K562 treated with DMSO at 1 percent for 48 hours (cell line): ENCODE results near the gene DVL3. TPM values are rescaled to one million over a fixed set of nuclear protein-coding genes. Genes with fewer than 3 reads are reported as not detected.

Experiments used
- total RNA-seq: library from RNA; unstranded; fragments of 300-600 nt; gene quantifications from 2 replicates; pipeline ENCODE4 v1.2.3, GENCODE V29; 2022; ENCODE audit warnings: low replicate concordance; ENCODE audit errors: extremely low read depth

DVL3 gene
- not detected in 2 replicates for total RNA-seq

DNA sequence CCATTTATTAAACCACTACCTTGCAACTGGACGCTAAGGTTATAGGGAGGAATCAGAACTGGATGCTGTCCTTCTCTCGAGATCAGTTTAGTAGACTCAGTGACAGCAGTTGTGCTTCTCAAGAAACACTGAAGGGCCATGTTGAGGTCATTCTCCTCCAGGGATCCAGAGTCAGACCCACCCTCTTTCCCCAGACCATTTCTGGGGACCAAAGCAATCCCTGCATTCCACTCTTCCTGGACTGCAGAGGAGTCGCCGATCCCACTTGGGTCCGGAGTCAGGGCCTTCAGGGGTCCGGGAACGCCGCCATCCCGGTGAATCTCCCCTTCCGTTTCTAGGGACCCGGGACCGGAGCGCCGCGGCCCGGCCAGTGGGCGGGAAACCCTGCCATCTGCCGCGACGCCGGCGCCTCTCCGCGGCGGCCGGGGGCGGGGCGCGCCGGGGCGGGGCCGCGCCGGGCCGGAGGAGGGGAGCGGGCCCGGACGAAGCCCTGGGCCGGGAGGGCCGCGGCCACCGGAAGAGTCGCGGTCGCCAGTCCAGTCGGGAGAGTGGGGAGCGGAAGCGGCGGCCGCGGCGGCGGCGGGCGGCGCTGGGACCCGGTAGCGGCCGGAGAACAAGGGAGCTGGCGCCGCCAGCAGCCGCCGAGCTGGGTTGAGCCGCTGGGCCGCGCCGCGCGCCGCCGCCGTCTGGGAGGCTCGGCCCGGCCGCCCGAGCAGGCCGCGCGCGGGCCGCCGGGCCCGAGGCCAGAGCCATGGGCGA is at the start of gene DVL3:
DVL3 (plus strand) TSS at position 493 of the 759 bp plus-strand sequence; CDS start at position 752, 259 bp downstream.

DNA sequence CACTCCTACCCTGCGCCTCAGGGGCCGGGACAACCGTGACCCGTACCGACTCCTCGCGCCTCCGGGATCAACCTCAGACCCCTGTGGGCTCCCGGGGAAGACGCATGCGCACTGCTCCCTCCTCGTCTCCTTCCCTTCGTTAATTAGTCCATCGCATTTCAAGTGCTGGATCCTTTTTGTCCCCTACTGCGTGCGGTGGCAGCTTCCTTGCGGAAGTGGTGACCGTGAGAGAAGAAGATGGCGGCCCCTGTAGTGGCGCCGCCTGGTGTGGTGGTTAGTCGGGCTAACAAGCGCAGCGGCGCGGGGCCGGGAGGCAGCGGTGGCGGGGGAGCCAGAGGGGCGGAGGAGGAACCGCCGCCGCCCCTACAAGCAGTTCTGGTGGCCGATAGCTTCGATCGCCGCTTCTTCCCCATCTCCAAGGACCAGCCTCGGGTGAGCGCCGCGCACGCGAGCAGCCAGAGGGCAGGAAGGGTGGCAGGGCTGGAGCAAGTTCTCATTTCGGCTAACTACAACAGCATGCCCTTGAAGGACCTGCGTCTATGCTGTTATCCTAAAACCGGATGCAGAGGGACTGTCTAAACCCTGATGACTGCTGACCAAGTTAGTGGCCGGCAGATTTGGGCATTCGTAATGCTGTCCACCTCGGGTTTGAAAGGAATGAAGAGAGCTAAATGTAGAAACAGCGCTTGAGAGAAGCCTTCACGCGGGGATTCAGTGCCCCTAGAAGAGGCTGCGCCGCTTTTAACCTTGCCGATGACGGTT is 19.8 kb upstream of the DVL3 start, which contains the start of gene EIF2B5:
EIF2B5 (plus strand) TSS at position 210 of the 762 bp plus-strand sequence; CDS start at position 238, 28 bp downstream.

DNA sequence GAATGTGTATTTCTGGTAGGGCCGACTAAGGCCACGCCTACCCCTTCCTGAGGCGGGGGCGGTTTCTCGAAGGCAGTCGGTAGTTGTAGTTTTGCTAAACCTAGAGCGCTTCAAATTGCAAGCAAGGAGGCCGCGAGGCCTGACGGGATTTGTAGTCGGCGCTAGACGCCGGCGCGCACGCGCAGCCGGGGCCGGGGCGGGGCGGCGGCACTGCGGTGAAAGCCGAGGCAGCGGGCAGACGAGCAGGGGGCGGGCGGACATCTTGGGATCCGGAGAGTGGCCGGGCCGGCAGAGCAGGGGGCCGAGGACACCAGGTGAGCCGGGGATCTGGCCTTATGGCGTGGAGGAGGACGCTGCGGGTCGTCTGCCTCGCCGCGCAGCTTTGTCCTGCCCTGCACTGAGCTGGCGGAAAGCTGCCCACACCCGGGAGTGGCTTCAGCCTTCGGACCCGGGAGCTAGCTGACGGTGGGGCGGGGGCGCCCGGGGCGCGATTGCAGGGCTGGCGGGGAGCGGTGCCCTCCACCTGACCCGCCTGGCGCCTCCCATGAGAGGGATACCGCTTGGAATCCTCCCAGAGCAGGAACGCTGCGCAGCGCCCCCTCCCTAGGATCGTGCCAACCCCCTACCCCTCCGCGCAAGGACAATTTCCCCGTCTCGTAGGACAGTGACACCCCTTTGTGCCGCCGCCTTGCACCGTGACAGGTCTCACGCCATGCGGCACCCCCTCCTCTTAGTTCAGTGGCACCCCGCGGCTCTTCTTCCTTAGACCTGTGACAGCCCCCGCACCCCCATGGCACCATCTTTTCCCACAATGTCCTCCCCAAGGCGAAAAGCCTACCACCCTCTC is 19.7 kb downstream of the DVL3 start, which contains the start of gene AP2M1:
AP2M1 (plus strand) TSS at position 210 of the 847 bp plus-strand sequence. CDS start 2,139 bp downstream, outside the sequence.

DNA sequence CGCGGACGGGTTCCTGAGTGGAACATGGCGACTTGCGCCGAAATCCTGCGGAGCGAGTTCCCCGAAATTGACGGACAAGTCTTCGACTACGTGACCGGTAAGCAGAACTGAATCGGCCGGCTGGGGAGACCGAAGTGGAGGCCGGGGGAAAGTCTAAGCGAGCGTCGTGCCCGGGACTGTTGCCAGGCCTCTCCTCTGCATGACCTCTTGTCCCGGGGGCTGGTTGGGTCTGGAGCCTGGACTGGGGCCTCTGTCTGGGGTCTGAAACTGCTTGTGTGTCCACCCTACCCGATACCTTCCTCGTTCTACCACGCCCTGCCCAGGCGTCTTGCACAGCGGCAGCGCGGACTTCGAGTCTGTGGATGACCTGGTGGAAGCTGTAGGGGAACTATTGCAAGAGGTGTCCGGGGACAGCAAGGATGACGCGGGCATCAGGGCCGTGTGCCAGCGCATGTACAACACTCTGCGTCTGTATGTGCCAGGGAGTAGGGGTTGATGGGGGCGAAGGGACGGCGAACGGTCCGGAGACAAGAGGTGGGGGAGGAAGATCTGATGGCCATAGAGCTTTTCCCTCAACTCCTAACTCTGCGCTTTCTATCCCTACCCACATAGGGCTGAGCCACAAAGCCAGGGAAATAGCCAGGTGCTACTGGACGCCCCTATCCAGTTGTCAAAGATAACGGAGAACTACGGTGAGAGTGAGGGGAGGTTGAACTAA is 31.2 kb downstream of the DVL3 start, which contains the start of gene ABCF3:
ABCF3 (plus strand) TSS at position 16 of the 718 bp plus-strand sequence; CDS start at position 25, 9 bp downstream.

Other genes starting within 250 kb of the DVL3 start
- gene ABCC5, start 137.5 kb upstream of the DVL3 start, total RNA-seq = not detected in 2 replicates
- gene HTR3D, start 123.6 kb upstream of the DVL3 start, total RNA-seq = not detected in 2 replicates
- not detected in 2 replicates for gene HTR3C, start 102.3 kb upstream of the DVL3 start, total RNA-seq
- gene HTR3E, start 58.3 kb upstream of the DVL3 start, total RNA-seq = not detected in 2 replicates
- gene EIF2B5, start 20.0 kb upstream of the DVL3 start, total RNA-seq = not detected in 2 replicates
- 892 TPM in 1 of 2 replicates, not detected in the other for gene AP2M1, start 19.5 kb downstream of the DVL3 start, total RNA-seq
- not detected in 2 replicates for gene ABCF3, start 30.8 kb downstream of the DVL3 start, total RNA-seq
- gene VWA5B2, start 74.2 kb downstream of the DVL3 start, total RNA-seq = not detected in 2 replicates
- not detected in 2 replicates for gene ALG3, start 93.6 kb downstream of the DVL3 start, total RNA-seq
- not detected in 2 replicates for gene EEF1AKMT4, start 94.3 kb downstream of the DVL3 start, total RNA-seq
- gene CAMK2N2, start 106.2 kb downstream of the DVL3 start, total RNA-seq = not detected in 2 replicates
- gene ECE2, start 120.6 kb downstream of the DVL3 start, total RNA-seq = not detected in 2 replicates
- 440 TPM in 1 of 2 replicates, not detected in the other for gene PSMD2, start 143.9 kb downstream of the DVL3 start, total RNA-seq
- 513 TPM in 1 of 2 replicates, not detected in the other for gene EIF4G1, start 159.2 kb downstream of the DVL3 start, total RNA-seq
- gene FAM131A, start 182.2 kb downstream of the DVL3 start, total RNA-seq = not detected in 2 replicates
- gene CLCN2, start 206.2 kb downstream of the DVL3 start, total RNA-seq = not detected in 2 replicates
- not detected in 2 replicates for gene POLR2H, start 206.3 kb downstream of the DVL3 start, total RNA-seq
- not detected in 2 replicates for gene THPO, start 222.8 kb downstream of the DVL3 start, total RNA-seq
- not detected in 2 replicates for gene CHRD, start 224.7 kb downstream of the DVL3 start, total RNA-seq